Thyroid gland (tissue), 4 donors: ENCODE data around the gene UGT1A10. TPM values are rescaled to one million over a fixed set of nuclear protein-coding genes. Genes with fewer than 3 reads are reported as not detected.
"Not testable (repeated sequence)": the region's sequence is repeated elsewhere in the genome, so short reads cannot be mapped to it uniquely, and the experiment has no call there.

Source experiments
- DNase-seq, 2 donors: peaks; one replicate each; pipeline ENCODE4 v3.0.0-alpha.2; 2019
- H3K27ac ChIP-seq, 3 donors: fragments of 200-600 bp; sonication (generic); 1 replicate in 2 of 3; 2 replicates in 1 of 3; pipeline ENCODE4 v1.5.1; 2016 to 2019; ENCODE audit warnings: mild to moderate bottlenecking in 1 of 3, moderate library complexity in 1 of 3
- H3K27me3 ChIP-seq: fragments of 200-600 bp; sonication (generic); one replicate; pipeline ENCODE4 v1.5.1; 2019
- H3K36me3 ChIP-seq, 2 donors: fragments of 200-600 bp; sonication (generic); one replicate each; pipeline ENCODE4 v1.5.1; 2016 to 2019
- H3K4me1 ChIP-seq, 2 donors: fragments of 200-600 bp; sonication (generic); one replicate each; pipeline ENCODE4 v1.5.1; 2017 to 2019
- H3K4me3 ChIP-seq, 3 donors: fragments of 200-600 bp; sonication (generic); replicated peaks in 1 of 3; 1 replicate in 2 of 3; 2 replicates in 1 of 3; pipeline ENCODE4 v1.5.1; 2016; ENCODE audit warnings: mild to moderate bottlenecking in 1 of 3
- H3K9me3 ChIP-seq: fragments of 200-600 bp; sonication (generic); one replicate; pipeline ENCODE4 v1.5.1; 2017
- POLR2A ChIP-seq, 2 donors: fragments of 450-650 bp; IDR thresholded peaks; one replicate each; pipeline ENCODE4 v1.6.1; 2017; ENCODE audit warnings: antibody characterized with exemption in 2 of 2, mild to moderate bottlenecking in 2 of 2, moderate library complexity in 1 of 2
- WGBS, 2 donors: methylation state at CpG; one replicate each; pipeline ENCODE4 v1.1.5; 2017; 5-methylcytosine and 5-hydroxymethylcytosine counted together
- intact Hi-C: fragments of 100-400 bp; cut with DNase I; formaldehyde crosslinking; loops from one replicate; pipeline ENCODE4 v1.15.1; 2023
- total RNA-seq, 4 donors: library from RNA; depleted of rRNA; stranded (reverse); fragments of >200 nt; gene quantifications; one replicate each; pipeline ENCODE4 v1.2.3, GENCODE V29; 2016
- TF ChIP-seq, protein P1 (sequence below), 6 experiments: fragments of 200-600 bp in 3 of 6; fragments of 450-650 bp in 3 of 6; sonication (generic) in 3 of 6; IDR thresholded peaks; one replicate each; pipeline ENCODE4 v1.5.1; 2016 to 2019; ENCODE audit warnings: antibody characterized with exemption in 6 of 6, mild to moderate bottlenecking in 2 of 6, inconsistent platforms in 1 of 6, moderate library complexity in 1 of 6

The UGT1A10 gene
- under 1 TPM in 1 of 4 donors, not detected in 3; 0.27 TPM for total RNA-seq

DNA sequence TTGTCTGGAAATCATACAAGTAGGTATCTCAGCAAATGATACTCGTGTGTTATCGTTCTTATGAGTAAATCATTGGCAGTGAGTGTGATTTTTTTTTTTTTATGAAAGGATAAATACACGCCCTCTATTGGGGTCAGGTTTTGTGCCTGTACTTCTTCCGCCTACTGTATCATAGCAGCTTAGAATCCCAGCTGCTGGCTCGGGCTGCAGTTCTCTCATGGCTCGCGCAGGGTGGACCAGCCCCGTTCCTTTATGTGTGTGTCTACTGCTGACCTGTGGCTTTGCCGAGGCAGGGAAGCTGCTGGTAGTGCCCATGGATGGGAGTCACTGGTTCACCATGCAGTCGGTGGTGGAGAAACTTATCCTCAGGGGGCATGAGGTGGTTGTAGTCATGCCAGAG, at the start of gene UGT1A10:
Gene UGT1A10, plus strand, starts transcription at position 143 of the 400 bp plus-strand sequence. Its CDS starts 75 bp downstream, at position 218.
- H3K27ac ChIP-seq, DNase-seq, H3K9me3 ChIP-seq, intact Hi-C loops, H3K36me3 ChIP-seq, H3K4me3 ChIP-seq, H3K27me3 ChIP-seq, H3K4me1 ChIP-seq: not testable (repeated sequence)
- WGBS, 2 donors: 90 to 94% methylated on average over 10 of the region's 10 CpGs

GRCh38 chr2:233588400-233588799, 47.8 kb upstream of the UGT1A10 start:
- Histone ChIP-seq H3K27ac (no peak overlapping the region), H3K27me3 (no peaks in the 10 kb centered on the region), H3K9me3 (no peaks in the 10 kb centered on the region), H3K36me3 (no peaks in the 10 kb centered on the region), H3K4me1 (no peaks in the 10 kb centered on the region), H3K4me3 (no peak overlapping the region)
- 89 to 90% methylated on average over 2 of the region's 2 CpGs for WGBS, 2 donors
- TF ChIP-seq POLR2A (IDR thresholded peaks at IDR 0.05): no peak
- TF ChIP-seq, protein P1, sequence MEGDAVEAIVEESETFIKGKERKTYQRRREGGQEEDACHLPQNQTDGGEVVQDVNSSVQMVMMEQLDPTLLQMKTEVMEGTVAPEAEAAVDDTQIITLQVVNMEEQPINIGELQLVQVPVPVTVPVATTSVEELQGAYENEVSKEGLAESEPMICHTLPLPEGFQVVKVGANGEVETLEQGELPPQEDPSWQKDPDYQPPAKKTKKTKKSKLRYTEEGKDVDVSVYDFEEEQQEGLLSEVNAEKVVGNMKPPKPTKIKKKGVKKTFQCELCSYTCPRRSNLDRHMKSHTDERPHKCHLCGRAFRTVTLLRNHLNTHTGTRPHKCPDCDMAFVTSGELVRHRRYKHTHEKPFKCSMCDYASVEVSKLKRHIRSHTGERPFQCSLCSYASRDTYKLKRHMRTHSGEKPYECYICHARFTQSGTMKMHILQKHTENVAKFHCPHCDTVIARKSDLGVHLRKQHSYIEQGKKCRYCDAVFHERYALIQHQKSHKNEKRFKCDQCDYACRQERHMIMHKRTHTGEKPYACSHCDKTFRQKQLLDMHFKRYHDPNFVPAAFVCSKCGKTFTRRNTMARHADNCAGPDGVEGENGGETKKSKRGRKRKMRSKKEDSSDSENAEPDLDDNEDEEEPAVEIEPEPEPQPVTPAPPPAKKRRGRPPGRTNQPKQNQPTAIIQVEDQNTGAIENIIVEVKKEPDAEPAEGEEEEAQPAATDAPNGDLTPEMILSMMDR (IDR thresholded peaks at IDR 0.05): no peak
- intact Hi-C loops: no loop called here
- no peak for DNase-seq

- WGBS, 2 donors: 100% methylated on average over 1 of the region's 1 CpG
- intact Hi-C loops: not testable (repeated sequence)
Observed at GRCh38 chr2:233592706-233593105, 43.5 kb upstream of the UGT1A10 start.

DNA sequence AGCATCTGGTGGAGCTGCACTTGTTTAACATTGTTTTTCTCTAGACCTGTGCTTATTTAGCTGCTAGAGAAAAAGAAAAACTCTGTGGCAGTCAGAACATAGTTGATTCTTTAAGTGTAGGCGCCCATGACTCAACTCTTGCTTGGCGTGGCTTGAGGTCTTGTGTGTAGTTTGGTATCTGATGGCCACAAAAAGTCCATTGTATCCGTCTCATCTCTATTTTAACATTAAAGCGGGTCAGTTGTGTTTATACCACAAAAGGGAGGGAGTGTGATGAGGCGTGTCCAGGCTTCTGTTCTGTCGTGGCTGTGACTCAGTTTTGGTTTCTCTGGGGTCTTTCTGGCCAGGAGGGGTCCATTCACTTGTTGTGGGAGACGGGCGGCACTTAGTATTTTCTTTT, 43.0 kb upstream of the UGT1A10 start:
- no peak overlapping the region for H3K27ac ChIP-seq
- 82 to 88% methylated on average over 8 of the region's 8 CpGs for WGBS, 2 donors
- no peak for TF ChIP-seq POLR2A (IDR thresholded peaks at IDR 0.05)
- TF ChIP-seq, protein P1 (IDR thresholded peaks at IDR 0.05): no peak
- intact Hi-C loops: no loop called here
- H3K4me1 ChIP-seq: no peaks in the 10 kb centered on the region
- H3K4me3 ChIP-seq: no peak overlapping the region
- DNase-seq: no peak
- H3K36me3 ChIP-seq: no peaks in the 10 kb centered on the region
- H3K9me3 ChIP-seq: no peaks in the 10 kb centered on the region
- H3K27me3 ChIP-seq: no peaks in the 10 kb centered on the region

More at GRCh38 chr2:233592706-233593105, 43.5 kb upstream of the UGT1A10 start:
- H3K27me3 ChIP-seq, H3K27ac ChIP-seq, DNase-seq, H3K4me3 ChIP-seq, H3K4me1 ChIP-seq, H3K36me3 ChIP-seq, H3K9me3 ChIP-seq: not testable (repeated sequence)

- no peak for DNase-seq
- Histone ChIP-seq H3K4me1 (no peaks in the 10 kb centered on the region), H3K4me3 (no peak overlapping the region), H3K9me3 (no peaks in the 10 kb centered on the region), H3K36me3 (no peaks in the 10 kb centered on the region), H3K27ac (no peak overlapping the region), H3K27me3 (no peaks in the 10 kb centered on the region)
- TF ChIP-seq, protein P1 (IDR thresholded peaks at IDR 0.05): no peak
- TF ChIP-seq POLR2A (IDR thresholded peaks at IDR 0.05): no peak
- intact Hi-C loops: no loop called here
- whole genome bisulfite sequencing, 2 donors: 42 to 43% methylated on average over 1 of the region's 1 CpG
Observed at GRCh38 chr2:233597522-233597921, 38.7 kb upstream of the UGT1A10 start.

DNA sequence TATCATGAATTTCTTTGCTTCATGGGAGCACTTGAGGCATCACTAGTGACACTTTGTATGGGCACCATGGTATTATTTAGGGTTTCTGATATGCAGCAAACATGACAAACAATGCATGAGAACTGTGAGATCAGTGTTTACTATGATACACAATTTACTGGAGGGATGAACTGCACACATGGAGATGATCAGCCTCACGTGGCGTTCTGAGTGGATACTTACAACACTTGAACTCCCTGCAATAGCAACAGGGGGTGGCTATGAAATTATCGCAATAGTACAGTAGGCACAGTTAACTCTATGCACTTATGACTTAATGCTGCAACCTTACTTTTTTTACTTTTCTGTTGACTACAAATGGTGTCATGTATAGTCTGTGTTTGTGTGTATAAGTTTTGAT, 37.3 kb upstream of the UGT1A10 start:
- Histone ChIP-seq H3K27ac (no peak overlapping the region), H3K4me1 (no peaks in the 10 kb centered on the region), H3K9me3 (no peaks in the 10 kb centered on the region), H3K4me3 (no peak overlapping the region), H3K27me3 (no peaks in the 10 kb centered on the region), H3K36me3 (no peaks in the 10 kb centered on the region)
- WGBS, 2 donors: 63 to 74% methylated on average over 3 of the region's 3 CpGs
- no peak for DNase-seq
- TF ChIP-seq, protein P1 (IDR thresholded peaks at IDR 0.05): no peak
- no peak for TF ChIP-seq POLR2A (IDR thresholded peaks at IDR 0.05)
- intact Hi-C loops: no loop called here
